Caco-2 (cell line): ENCODE results near the gene CLCN1. TPM values are rescaled to one million over a fixed set of nuclear protein-coding genes. Genes with fewer than 3 reads are reported as not detected.

Experiments
- BruUV-seq: library from RNA; stranded (reverse); fragments of 400-500 nt; replicated peaks from 2 replicates; lab custom pipeline; 2021; lab: Mats Ljungman, UMichigan
- CTCF ChIA-PET: fragments of 300-600 bp; sonication (Branson Sonifier 250); formaldehyde crosslinking; loops from one replicate; lab custom pipeline; 2022; ENCODE audit warnings: antibody characterized with exemption; lab: Charles Lee
- POLR2A ChIA-PET: fragments of 300-600 bp; sonication (Branson Sonifier 250); formaldehyde crosslinking; loops from one replicate; lab custom pipeline; 2022; ENCODE audit warnings: antibody characterized with exemption; lab: Charles Lee
- DNase-seq, 2 experiments: peaks; one replicate each; pipeline versions ENCODE4 v3.0.0 to v3.0.0-alpha.2; 2020 to 2022
- H3K27me3 ChIP-seq: replicated peaks from 2 replicates; pipeline ENCODE4 v1.6.0; 2011; ENCODE audit warnings: low read length; ENCODE audit not compliant: control insufficient read depth, insufficient read depth
- H3K36me3 ChIP-seq: 2 replicates; pipeline ENCODE4 v1.5.1; 2011; ENCODE audit warnings: low read length; ENCODE audit not compliant: control insufficient read depth, insufficient read depth
- H3K4me1 ChIP-seq: fragments of 250-450 bp; sonication (Bioruptor Pico); 2 replicates; pipeline ENCODE4 v1.5.1; 2020; ENCODE audit warnings: mild to moderate bottlenecking
- H3K4me3 ChIP-seq: 2 replicates; pipeline ENCODE4 v1.5.1; 2011; ENCODE audit warnings: low read depth, mild to moderate bottlenecking, control low read depth, low read length
- H3K9me3 ChIP-seq: fragments of 250-450 bp; sonication (Bioruptor Pico); 2 replicates; pipeline ENCODE4 v1.5.1; 2020; ENCODE audit warnings: mild to moderate bottlenecking, moderate library complexity
- H3K27ac Mint-ChIP-seq: one replicate; pipeline ENCODE4 v1.8.0; 2022; ENCODE audit warnings: mixed read lengths; ENCODE audit not compliant: unreplicated experiment
- H3K27me3 Mint-ChIP-seq: one replicate; pipeline ENCODE4 v1.8.0; 2022; ENCODE audit warnings: mixed read lengths; ENCODE audit not compliant: insufficient read depth, unreplicated experiment
- H3K36me3 Mint-ChIP-seq: one replicate; pipeline ENCODE4 v1.8.0; 2022; ENCODE audit warnings: mild to moderate bottlenecking, mixed read lengths; ENCODE audit not compliant: insufficient read depth, unreplicated experiment
- H3K4me1 Mint-ChIP-seq: one replicate; pipeline ENCODE4 v1.8.0; 2022; ENCODE audit warnings: low read depth, mixed read lengths; ENCODE audit not compliant: unreplicated experiment
- H3K4me3 Mint-ChIP-seq: one replicate; pipeline ENCODE4 v1.8.0; 2022; ENCODE audit warnings: mild to moderate bottlenecking, moderate library complexity, mixed read lengths; ENCODE audit not compliant: unreplicated experiment
- H3K9me3 Mint-ChIP-seq: one replicate; pipeline ENCODE4 v1.8.0; 2022; ENCODE audit warnings: mixed read lengths; ENCODE audit not compliant: unreplicated experiment
- intact Hi-C: fragments of 100-400 bp; cut with micrococcal nuclease; formaldehyde crosslinking; loops from one replicate; pipeline ENCODE4 v1.10.0; 2022; ENCODE audit not compliant: unreplicated experiment
- total RNA-seq: library from RNA; stranded (reverse); gene quantifications from 2 replicates; pipeline ENCODE4 v1.2.3, GENCODE V29; 2022
- TF ChIP-seq, protein P1 (sequence below), 2 experiments: fragments of 200-600 bp in 1 of 2; IDR thresholded peaks; 1 replicate in 1 of 2; 2 replicates in 1 of 2; pipeline versions ENCODE4 v1.5.1 to v1.8.0; 2011 to 2022; ENCODE audit warnings: antibody characterized with exemption in 1 of 2, control low read depth in 1 of 2, inconsistent platforms in 1 of 2, low read depth in 1 of 2, low read length in 1 of 2, mild to moderate bottlenecking in 1 of 2, moderate library complexity in 1 of 2; ENCODE audit not compliant: insufficient read depth in 1 of 2, severe bottlenecking in 1 of 2, unreplicated experiment in 1 of 2

The CLCN1 gene
- total RNA-seq, 1 experiment from 2014 or later: 1.9 TPM

DNA sequence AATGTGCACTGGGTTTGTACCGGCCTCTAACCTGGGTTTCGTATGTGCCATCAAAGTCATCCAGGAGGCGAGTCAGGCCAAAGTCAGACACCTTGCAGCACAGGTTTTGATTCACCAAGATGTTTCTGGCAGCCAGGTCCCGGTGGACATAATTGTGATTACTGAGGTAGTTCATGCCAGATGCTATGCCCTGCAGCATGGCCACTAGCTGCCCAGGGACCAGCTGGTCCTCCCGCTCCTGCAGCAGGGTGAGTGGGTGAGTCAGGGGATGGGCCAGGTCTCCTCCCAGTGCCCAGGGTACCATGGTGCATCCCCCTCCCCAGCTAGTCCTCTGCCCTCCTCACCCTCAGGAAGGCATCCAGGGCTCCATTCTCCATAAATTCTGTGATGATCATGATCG, 78.9 kb downstream of the CLCN1 start:
- Mint-ChIP-seq H3K36me3 (peaks cover 70% of the 10 kb centered on the region), H3K4me1 (peaks cover 17% of the 10 kb centered on the region), H3K27me3 (no peaks in the 10 kb centered on the region), H3K9me3 (no peaks in the 10 kb centered on the region), H3K27ac (no peak overlapping the region), H3K4me3 (no peak overlapping the region)
- Histone ChIP-seq H3K9me3 (no peaks in the 10 kb centered on the region), H3K4me1 (peaks cover 20% of the 10 kb centered on the region; the same call in 1 of the 2 replicates), H3K36me3 (peaks cover 6% of the 10 kb centered on the region), H3K4me3 (no peak overlapping the region), H3K27me3 (no peaks in the 10 kb centered on the region)
- ChIA-PET CTCF (no interaction called here), POLR2A (no interaction called here)
- BruUV-seq: no TSS peak
- TF ChIP-seq, protein P1, sequence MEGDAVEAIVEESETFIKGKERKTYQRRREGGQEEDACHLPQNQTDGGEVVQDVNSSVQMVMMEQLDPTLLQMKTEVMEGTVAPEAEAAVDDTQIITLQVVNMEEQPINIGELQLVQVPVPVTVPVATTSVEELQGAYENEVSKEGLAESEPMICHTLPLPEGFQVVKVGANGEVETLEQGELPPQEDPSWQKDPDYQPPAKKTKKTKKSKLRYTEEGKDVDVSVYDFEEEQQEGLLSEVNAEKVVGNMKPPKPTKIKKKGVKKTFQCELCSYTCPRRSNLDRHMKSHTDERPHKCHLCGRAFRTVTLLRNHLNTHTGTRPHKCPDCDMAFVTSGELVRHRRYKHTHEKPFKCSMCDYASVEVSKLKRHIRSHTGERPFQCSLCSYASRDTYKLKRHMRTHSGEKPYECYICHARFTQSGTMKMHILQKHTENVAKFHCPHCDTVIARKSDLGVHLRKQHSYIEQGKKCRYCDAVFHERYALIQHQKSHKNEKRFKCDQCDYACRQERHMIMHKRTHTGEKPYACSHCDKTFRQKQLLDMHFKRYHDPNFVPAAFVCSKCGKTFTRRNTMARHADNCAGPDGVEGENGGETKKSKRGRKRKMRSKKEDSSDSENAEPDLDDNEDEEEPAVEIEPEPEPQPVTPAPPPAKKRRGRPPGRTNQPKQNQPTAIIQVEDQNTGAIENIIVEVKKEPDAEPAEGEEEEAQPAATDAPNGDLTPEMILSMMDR (IDR thresholded peaks at IDR 0.05; ENCODE audit: insufficient read depth in 1 of 2, low read depth in 1 of 2, low read length in 1 of 2, severe bottlenecking in 1 of 2, unreplicated experiment in 1 of 2): no peak
- intact Hi-C loops: no loop called here
- no peak for DNase-seq

GRCh38 chr7:143395187-143396149, 79.6 kb downstream of the CLCN1 start:
- POLR2A ChIA-PET: interaction anchor here (1.3 kb wide), 1 partner anchor 13 kb away, joined by 3 read pairs; the partner anchor contains the start of gene EPHA1
- intact Hi-C loops: no loop called here
- CTCF ChIA-PET: interaction anchor here (1.2 kb wide), 1 partner anchor 15 kb away, joined by 3 read pairs; no protein-coding TSS in a partner anchor
- Mint-ChIP-seq H3K4me3 (no peak overlapping the region), H3K4me1 (peaks cover 17% of the 10 kb centered on the region), H3K27me3 (no peaks in the 10 kb centered on the region), H3K9me3 (no peaks in the 10 kb centered on the region), H3K27ac (no peak overlapping the region), H3K36me3 (peaks cover 64% of the 10 kb centered on the region)
- TF ChIP-seq, protein P1 (IDR thresholded peaks at IDR 0.05; ENCODE audit: insufficient read depth in 1 of 2, low read depth in 1 of 2, low read length in 1 of 2, severe bottlenecking in 1 of 2, unreplicated experiment in 1 of 2): no peak
- H3K27me3 ChIP-seq: no peaks in the 10 kb centered on the region
- peaks cover 20% of the 10 kb centered on the region; the same call in 1 of the 2 replicates for H3K4me1 ChIP-seq
- no TSS peak for BruUV-seq
- H3K9me3 ChIP-seq: no peaks in the 10 kb centered on the region
- peaks cover 5% of the 10 kb centered on the region for H3K36me3 ChIP-seq
- H3K4me3 ChIP-seq: no peak overlapping the region
- no peak for DNase-seq

- CTCF ChIA-PET: interaction anchor here (0.7 to 1.2 kb wide), 2 partner anchors 11 to 16 kb away, joined by 3 read pairs; no protein-coding TSS in a partner anchor
- Histone ChIP-seq H3K4me1 (peaks cover 20% of the 10 kb centered on the region; the same call in 1 of the 2 replicates), H3K27me3 (no peaks in the 10 kb centered on the region), H3K9me3 (no peaks in the 10 kb centered on the region), H3K36me3 (peaks cover 5% of the 10 kb centered on the region), H3K4me3 (no peak overlapping the region)
- H3K27ac Mint-ChIP-seq: peak overlapping the region; percentile 38
- POLR2A ChIA-PET: interaction anchor here (1.3 kb wide), 1 partner anchor 12 kb away, joined by 3 read pairs; the partner anchor contains the start of gene EPHA1
- H3K27me3 Mint-ChIP-seq: no peaks in the 10 kb centered on the region
- TF ChIP-seq, protein P1 (IDR thresholded peaks at IDR 0.05; ENCODE audit: insufficient read depth in 1 of 2, low read depth in 1 of 2, low read length in 1 of 2, severe bottlenecking in 1 of 2, unreplicated experiment in 1 of 2): no peak
- H3K4me3 Mint-ChIP-seq: no peak overlapping the region
- intact Hi-C loops: no loop called here
- peaks cover 17% of the 10 kb centered on the region for H3K4me1 Mint-ChIP-seq
- DNase-seq: no peak
- peaks cover 61% of the 10 kb centered on the region for H3K36me3 Mint-ChIP-seq
- no TSS peak for BruUV-seq
- no peaks in the 10 kb centered on the region for H3K9me3 Mint-ChIP-seq
These were observed 80.3 kb downstream of the CLCN1 start for GRCh38 chr7:143396182-143396581.
